Upper lobe of right lung (tissue), 1 donor: Measurements from ENCODE around the gene IFIT3. TPM values are rescaled to one million over a fixed set of nuclear protein-coding genes. Genes with fewer than 3 reads are reported as not detected.
A peak's percentile ranks its signal among the peaks of the same experiment; 100 is the strongest.
"Not testable (repeated sequence)": the region's sequence is repeated elsewhere in the genome, so short reads cannot be mapped to it uniquely, and the experiment has no call there.

Experiments
- ATAC-seq: fragments of 200-7000 bp; cut with Tn5 transposase; one replicate; pipeline ENCODE4 v1.9.1; 2020; ENCODE audit warnings: mild to moderate bottlenecking, moderate library complexity
- DNase-seq: peaks from one replicate; pipeline ENCODE4 v3.0.0-alpha.2; 2020
- H3K27ac ChIP-seq: fragments of 200-600 bp; one replicate; pipeline ENCODE4 v1.8.0; 2022
- H3K27me3 ChIP-seq: fragments of 200-600 bp; one replicate; pipeline ENCODE4 v1.8.0; 2022; ENCODE audit warnings: mild to moderate bottlenecking
- H3K36me3 ChIP-seq: fragments of 200-600 bp; one replicate; pipeline ENCODE4 v1.8.0; 2022
- H3K4me1 ChIP-seq: fragments of 200-600 bp; one replicate; pipeline ENCODE4 v1.8.0; 2022
- H3K4me3 ChIP-seq: fragments of 200-600 bp; one replicate; pipeline ENCODE4 v1.8.0; 2022; ENCODE audit warnings: mild to moderate bottlenecking
- H3K9me3 ChIP-seq: fragments of 200-600 bp; one replicate; pipeline ENCODE4 v1.8.0; 2022
- CTCF ChIP-seq: fragments of 200-600 bp; IDR thresholded peaks from one replicate; pipeline ENCODE4 v1.8.0; 2022; ENCODE audit warnings: antibody characterized with exemption
- intact Hi-C: fragments of 100-400 bp; cut with DNase I; formaldehyde crosslinking; loops from one replicate; pipeline ENCODE4 v1.11.0; 2022
- total RNA-seq: library from RNA; stranded (reverse); fragmentation: NEBNext Ultra II Directional; extraction: Animal tissue kit (Norgen Biotek cat#: 25700); gene quantifications from one replicate; pipeline ENCODE4 v1.2.1, GENCODE V29; 2021
- donor health status: DM: no; HTN: yes; CAD: no; lungs with severe emphysema.

The IFIT3 gene
- total RNA-seq, 1 donor from 2014 or later, result 78.0 TPM

GRCh38 chr10:89348481-89348880 is 20.7 kb downstream of the IFIT3 start:
- Histone ChIP-seq H3K4me3 (no peak overlapping the region), H3K4me1 (peaks cover 45% of the 10 kb centered on the region)
- no peak for TF ChIP-seq CTCF

GRCh38 chr10:89348975-89349374 is 21.2 kb downstream of the IFIT3 start:
- Histone ChIP-seq H3K9me3 (no peaks in the 10 kb centered on the region), H3K27ac (no peak overlapping the region), H3K27me3 (no peaks in the 10 kb centered on the region), H3K4me1 (peaks cover 45% of the 10 kb centered on the region), H3K36me3 (no peaks in the 10 kb centered on the region), H3K4me3 (no peak overlapping the region)
- TF ChIP-seq CTCF, result no peak
- ATAC-seq (no peak), DNase-seq (no peak)
- intact Hi-C loops, result no loop called here

More at GRCh38 chr10:89348481-89348880, 20.7 kb downstream of the IFIT3 start:
- ATAC-seq (no peak), DNase-seq (no peak)
- no peaks in the 10 kb centered on the region for H3K36me3 ChIP-seq
- intact Hi-C loops, result no loop called here
- H3K27me3 ChIP-seq, result no peaks in the 10 kb centered on the region
- no peak overlapping the region for H3K27ac ChIP-seq
- no peaks in the 10 kb centered on the region for H3K9me3 ChIP-seq

- intact Hi-C loops, H3K27me3 ChIP-seq, H3K9me3 ChIP-seq, H3K36me3 ChIP-seq, H3K4me3 ChIP-seq: not testable (repeated sequence)
- Histone ChIP-seq H3K27ac (peak overlapping the region; percentile 87), H3K4me1 (peaks cover 45% of the 10 kb centered on the region)
- peak; percentile 69 for DNase-seq
- ATAC-seq, result peak; percentile 74
Measured at GRCh38 chr10:89350631-89351315, 23.0 kb downstream of the IFIT3 start.

- Histone ChIP-seq H3K4me3 (no peak overlapping the region), H3K27ac (peak overlapping the region; percentile 87), H3K9me3 (no peaks in the 10 kb centered on the region), H3K36me3 (no peaks in the 10 kb centered on the region), H3K4me1 (peaks cover 39% of the 10 kb centered on the region), H3K27me3 (no peaks in the 10 kb centered on the region)
- TF ChIP-seq CTCF, result no peak
- no peak for ATAC-seq
- no peak for DNase-seq
- intact Hi-C loops, result no loop called here
Measured at GRCh38 chr10:89351412-89351779, 23.6 kb downstream of the IFIT3 start.

GRCh38 chr10:89351780-89352597 is 24.2 kb downstream of the IFIT3 start:
- Histone ChIP-seq H3K9me3 (no peaks in the 10 kb centered on the region), H3K4me3 (no peak overlapping the region), H3K27me3 (no peaks in the 10 kb centered on the region), H3K36me3 (no peaks in the 10 kb centered on the region), H3K27ac (peak overlapping the region; percentile 87), H3K4me1 (peaks cover 33% of the 10 kb centered on the region)
- DNase-seq (no peak), ATAC-seq (peak; percentile 86)
- TF ChIP-seq CTCF, result no peak
- intact Hi-C loops, result no loop called here

GRCh38 chr10:89352802-89353201 is 25.0 kb downstream of the IFIT3 start:
- Histone ChIP-seq H3K27ac (peak overlapping the region; percentile 87), H3K36me3 (no peaks in the 10 kb centered on the region), H3K4me3 (no peak overlapping the region), H3K9me3 (no peaks in the 10 kb centered on the region), H3K4me1 (peaks cover 25% of the 10 kb centered on the region), H3K27me3 (no peaks in the 10 kb centered on the region)
- ATAC-seq (no peak), DNase-seq (no peak)
- intact Hi-C loops, result no loop called here
- no peak for TF ChIP-seq CTCF
